Measurements from ENCODE around the gene PRRC2A.

PRRC2A gene

DNA sequence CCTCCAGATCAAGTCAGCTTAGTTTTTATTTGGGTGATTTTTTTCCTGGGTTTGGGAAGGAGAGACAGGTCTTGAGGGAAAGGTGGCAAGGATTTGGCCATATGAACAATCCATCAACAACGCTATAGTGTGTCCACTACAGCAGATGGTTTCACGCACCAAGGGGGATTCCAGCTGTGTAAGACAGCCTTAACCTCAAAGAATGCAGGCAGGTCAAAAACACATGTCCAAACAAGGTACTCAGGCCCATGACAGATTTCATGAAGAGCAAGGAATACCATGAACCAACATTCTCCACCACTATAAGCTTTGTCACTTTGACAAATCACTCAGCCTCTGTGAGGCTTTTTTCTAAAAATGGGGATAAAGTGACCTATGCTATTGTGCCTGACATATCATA, 3.5 kb upstream of the PRRC2A start:
- TF ChIP-seq, protein P1, sequence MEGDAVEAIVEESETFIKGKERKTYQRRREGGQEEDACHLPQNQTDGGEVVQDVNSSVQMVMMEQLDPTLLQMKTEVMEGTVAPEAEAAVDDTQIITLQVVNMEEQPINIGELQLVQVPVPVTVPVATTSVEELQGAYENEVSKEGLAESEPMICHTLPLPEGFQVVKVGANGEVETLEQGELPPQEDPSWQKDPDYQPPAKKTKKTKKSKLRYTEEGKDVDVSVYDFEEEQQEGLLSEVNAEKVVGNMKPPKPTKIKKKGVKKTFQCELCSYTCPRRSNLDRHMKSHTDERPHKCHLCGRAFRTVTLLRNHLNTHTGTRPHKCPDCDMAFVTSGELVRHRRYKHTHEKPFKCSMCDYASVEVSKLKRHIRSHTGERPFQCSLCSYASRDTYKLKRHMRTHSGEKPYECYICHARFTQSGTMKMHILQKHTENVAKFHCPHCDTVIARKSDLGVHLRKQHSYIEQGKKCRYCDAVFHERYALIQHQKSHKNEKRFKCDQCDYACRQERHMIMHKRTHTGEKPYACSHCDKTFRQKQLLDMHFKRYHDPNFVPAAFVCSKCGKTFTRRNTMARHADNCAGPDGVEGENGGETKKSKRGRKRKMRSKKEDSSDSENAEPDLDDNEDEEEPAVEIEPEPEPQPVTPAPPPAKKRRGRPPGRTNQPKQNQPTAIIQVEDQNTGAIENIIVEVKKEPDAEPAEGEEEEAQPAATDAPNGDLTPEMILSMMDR (IDR thresholded peaks at IDR 0.05; ENCODE audit: low read depth, low read length), result no peak
- DNase-seq (ENCODE audit: low read depth in 2 of 2), result no peak
- H3K4me3 ChIP-seq (replicated peaks in 1 of 2; ENCODE audit: low read depth in 2 of 2, low read length in 2 of 2), result no peak overlapping the region

DNA sequence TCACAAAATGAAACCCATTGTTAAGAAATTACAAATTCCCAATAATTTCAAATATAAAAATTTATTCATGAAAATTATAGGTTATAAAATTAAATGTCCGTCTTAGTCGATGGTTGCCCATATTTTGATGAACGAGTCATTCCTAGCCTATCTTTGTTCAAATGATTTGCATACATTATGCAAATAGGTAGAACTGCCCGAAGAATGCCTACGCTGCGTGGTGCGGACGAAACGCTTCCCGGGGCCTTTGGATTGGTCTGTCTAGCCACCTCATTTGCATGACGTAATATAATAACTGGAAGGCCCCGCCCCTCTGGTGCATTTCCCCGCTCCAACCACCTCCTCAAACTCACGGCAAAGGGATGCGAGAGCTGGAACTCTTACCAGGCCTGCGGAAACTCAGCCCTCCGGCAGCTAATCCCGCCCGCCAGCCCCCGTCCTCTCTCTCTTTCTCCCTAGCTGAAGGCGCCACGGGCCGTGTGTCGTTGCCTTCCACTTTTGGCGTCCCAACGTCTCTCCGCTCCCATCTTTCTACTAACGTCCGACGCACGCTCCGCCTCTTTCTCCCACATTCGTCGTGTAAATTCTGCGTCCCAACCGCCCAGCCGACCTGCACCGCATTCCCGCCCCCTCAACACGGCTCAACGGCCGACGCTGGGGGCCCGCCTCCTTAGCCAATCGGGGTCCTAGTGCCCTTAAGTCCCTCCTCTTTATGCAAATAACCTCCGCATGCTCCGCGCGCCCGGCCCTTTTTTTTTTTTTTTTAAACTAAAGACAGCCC, 520 bp upstream of the PRRC2A start:
- peak overlapping the region; percentile 61 to 72 for H3K4me3 ChIP-seq (replicated peaks in 1 of 2; ENCODE audit: low read depth in 2 of 2, low read length in 2 of 2)
- TF ChIP-seq, protein P1 (IDR thresholded peaks at IDR 0.05; ENCODE audit: low read depth, low read length), result no peak
- peak; percentile 100 for DNase-seq (ENCODE audit: low read depth in 2 of 2)

DNA sequence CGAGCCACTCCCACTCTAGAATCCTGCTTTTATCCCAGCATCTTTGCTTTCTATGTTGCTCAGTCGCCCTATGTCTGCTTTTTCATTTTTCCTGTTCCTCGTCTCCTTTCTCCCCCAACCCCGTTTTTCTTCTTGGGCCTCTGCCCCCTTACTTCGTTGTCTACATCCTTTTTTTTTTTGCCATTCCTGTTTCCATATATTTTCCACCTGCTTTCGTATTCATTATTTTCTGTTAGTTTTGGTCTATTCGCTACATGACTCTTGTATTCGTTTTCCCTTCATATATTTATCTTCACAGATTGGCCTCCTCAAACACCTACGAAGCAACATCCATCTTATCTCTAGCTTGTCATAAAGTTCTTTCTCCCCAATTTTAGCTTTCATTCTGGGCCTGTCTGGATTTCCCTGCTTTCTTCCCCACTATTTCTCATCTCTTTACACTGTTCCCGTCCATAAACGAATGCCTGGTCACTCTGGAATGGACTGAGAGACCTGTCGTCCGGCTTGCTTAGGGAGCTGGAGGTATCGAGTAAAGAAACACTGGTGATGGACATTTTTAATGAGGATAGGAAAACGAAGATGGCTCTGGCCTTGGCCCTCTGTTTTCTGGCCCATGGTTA, 915 bp downstream of the PRRC2A start:
- TF ChIP-seq, protein P1 (IDR thresholded peaks at IDR 0.05; ENCODE audit: low read depth, low read length), result no peak
- DNase-seq (ENCODE audit: low read depth in 2 of 2), result no peak
- peak overlapping the region; percentile 90 to 92 for H3K4me3 ChIP-seq (replicated peaks in 1 of 2; ENCODE audit: low read depth in 2 of 2, low read length in 2 of 2)

DNA sequence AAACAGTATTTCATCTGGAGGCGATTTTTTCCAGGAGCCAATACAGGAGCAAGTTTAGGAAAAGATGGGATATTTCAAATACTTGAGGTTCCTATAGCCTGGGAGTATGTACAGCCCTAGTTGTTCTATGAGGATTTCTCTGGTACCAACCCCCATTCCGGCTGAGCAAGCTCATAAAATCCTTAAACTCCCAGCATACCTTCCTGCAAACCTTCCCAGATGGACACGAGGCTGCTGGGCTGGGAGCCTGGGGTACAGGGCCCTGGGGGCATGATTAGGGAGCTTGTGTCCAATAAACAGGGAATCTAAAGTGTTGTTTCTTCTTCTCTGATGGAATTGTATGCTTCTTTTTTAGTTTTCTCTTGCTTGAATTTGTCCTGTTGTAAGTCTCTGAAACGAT, 1.5 kb downstream of the PRRC2A start:
- TF ChIP-seq, protein P1 (IDR thresholded peaks at IDR 0.05; ENCODE audit: low read depth, low read length), result no peak
- DNase-seq (ENCODE audit: low read depth in 2 of 2), result no peak
- H3K4me3 ChIP-seq (replicated peaks in 1 of 2; ENCODE audit: low read depth in 2 of 2, low read length in 2 of 2), result peak overlapping the region; percentile 90 to 92

DNA sequence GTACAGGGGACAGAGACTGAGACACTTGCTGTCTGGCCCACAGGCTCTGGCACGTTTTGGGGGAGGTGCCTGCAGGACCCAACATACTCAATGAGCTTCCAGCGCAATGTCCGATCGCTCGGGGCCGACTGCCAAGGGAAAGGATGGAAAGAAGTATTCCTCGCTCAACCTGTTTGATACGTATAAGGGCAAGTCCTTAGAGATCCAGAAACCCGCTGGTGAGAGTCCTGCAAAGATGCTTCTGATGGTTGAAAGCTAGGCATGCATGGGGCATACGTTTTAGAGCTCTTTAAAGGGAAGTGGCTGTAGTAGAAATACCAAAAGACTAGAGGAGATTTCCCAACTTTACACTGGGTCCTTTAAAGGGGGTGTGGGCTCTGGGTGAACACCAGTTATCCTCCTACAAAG, 2.2 kb downstream of the PRRC2A start:
- TF ChIP-seq, protein P1 (IDR thresholded peaks at IDR 0.05; ENCODE audit: low read depth, low read length), result no peak
- no peak for DNase-seq (ENCODE audit: low read depth in 2 of 2)
- H3K4me3 ChIP-seq (replicated peaks in 1 of 2; ENCODE audit: low read depth in 2 of 2, low read length in 2 of 2), result peak overlapping the region in 1 of 2 donors; percentile 92

DNA sequence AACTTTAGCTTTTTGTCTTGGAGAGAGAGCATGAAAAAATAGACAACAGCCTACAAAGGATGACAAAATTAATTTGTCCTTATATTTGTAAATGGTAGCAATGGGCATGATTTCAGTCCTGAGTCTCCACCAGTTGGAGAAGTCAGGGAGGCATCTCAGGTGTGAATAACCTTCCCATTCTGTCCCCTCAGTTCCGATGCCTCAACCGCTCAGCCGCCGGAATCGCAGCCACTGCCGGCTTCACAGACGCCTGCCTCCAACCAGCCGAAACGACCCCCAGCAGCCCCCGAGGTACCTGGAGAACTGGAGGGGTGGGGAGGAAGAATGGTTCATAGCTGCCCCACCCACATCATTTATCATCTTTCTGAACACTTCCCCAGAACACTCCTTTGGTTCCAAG, 3.6 kb downstream of the PRRC2A start:
- TF ChIP-seq, protein P1 (IDR thresholded peaks at IDR 0.05; ENCODE audit: low read depth, low read length), result no peak
- no peak overlapping the region for H3K4me3 ChIP-seq (replicated peaks in 1 of 2; ENCODE audit: low read depth in 2 of 2, low read length in 2 of 2)
- no peak for DNase-seq (ENCODE audit: low read depth in 2 of 2)

Data from cardiac fibroblast (primary cell).